ENCODE data around the gene GFY.
"Not testable (repeated sequence)": the region's sequence is repeated elsewhere in the genome, so short reads cannot be mapped to it uniquely, and the experiment has no call there.

Gene GFY

DNA sequence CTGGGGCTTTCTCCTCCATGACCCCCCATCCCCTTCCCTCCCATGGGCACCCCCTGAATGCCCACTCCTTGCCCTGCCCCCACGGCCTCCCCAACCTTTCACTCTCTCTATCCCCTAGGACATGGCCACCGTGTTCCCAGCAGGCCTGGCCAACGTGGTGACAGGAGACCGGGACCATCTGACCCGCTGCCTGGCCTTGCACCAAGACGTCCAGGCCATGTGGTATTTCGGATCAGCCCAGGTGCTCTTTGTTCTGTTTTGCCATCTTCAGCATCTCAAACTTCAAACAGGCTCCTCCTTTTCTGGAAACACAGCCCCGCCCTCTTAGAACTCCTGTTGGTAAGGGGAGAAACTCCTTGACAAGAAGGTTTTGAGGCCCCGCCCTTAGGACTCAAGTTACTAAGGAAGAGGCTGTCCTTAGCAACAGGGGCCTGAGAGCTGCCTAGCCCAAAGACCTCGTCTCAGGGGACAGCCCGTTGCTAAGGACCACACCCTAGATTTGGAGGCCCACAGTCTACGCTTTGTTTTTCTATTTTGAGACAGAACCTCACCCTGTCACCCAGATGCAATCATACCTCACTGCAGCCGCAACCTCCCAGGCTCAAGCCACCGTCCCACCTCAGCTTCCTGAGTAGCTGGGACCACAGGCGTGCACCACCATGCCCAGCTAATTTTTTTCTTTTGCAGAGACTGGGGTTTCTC lies 43.7 kb downstream of the GFY start:
- no peak for DNase-seq (ENCODE audit: low read depth, low spot score)

DNA sequence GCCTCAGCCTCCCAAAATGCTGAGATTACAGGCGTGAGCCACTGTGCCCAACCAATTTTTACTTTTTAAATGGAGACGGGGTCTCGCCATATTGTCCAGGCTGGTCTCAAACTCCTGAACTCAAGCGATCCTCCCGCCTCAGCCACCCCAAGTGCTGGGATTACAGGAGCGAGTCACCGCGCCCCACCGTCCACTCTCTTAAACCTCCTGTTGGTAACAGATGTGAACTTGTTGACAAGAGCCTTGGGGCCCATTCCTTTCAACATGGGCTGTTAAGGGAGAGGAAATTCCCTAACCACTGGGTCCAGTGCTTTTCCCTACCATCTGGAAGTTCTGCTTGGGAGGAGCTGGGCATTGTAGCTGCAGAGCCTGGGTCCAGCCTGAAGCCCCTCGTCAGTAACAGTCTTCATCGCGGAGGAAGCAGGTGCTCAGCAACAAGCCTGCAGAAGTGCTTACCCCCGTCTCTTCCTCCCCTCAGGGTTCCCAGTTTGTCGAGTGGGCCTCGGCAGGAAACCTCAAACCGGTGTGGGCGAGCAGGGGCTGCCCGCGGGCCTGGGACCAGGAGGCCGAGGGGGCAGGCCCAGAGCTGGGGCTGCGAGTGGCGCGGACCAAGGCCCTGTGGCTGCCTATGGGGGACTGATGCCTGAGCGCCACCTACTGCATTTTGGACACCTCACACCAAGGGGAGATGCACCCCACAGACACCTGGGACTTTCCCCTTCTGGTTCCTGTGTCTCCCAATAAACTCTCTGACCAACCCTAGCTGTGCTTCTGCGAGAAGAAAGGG lies 44.8 kb downstream of the GFY start:
- DNase-seq (ENCODE audit: low read depth, low spot score), result no peak

DNA sequence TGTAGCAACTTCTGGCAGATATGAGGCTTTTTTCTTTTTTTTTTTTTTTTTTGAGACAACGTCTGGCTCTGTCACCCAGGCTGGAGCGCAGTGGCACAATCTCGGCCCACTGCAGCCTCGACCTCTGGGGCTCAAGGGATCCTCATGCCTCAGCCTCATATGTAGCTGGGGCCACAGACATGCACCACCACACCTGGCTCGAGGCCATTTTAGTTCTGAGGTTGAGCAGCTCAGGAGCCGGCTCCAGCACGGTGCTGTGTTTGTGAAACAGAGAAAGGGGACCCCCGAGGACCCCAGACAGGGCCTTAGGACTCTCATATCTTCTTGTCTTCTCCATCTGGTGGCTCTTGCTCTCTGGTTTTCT lies 45.4 kb downstream of the GFY start:
- DNase-seq (ENCODE audit: low read depth, low spot score), result no peak

DNA sequence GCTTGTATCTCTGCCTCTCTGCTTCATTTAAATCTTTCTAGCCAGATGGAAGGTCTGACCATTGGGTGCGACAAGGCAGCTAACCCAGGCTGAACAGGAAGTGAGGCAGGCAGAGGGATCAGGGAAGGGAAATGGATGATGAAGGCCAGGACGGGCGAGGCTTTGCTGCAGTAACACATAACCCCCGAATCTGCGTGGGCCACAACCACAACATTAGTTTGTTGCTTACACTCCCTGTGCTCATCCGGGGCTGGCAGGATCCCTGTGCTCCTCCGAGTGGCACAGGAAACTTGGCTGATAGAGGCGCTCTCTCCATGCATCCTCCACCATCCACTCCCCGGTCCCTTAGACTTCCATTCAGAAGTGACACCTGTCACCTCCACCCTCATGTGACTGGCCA lies 47.7 kb downstream of the GFY start:
- DNase-seq (ENCODE audit: low read depth, low spot score), result no peak

DNA sequence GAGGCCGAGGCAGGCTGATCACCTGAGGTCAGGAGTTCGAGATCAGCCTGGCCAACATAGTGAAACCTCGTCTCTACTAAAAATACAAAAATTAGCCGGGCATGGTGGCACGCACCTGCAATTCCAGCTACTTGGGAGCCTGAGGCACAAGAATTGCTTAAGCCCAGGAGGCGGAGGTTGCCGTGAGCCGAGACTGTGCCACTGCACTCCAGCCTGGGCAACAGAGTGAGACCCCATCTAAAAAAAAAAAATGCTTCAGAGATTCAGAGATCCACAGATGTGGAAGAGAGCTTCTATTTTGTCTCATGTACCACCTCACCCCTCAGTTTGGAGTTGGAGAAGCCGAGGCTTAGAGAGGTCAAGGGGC lies 48.3 kb downstream of the GFY start:
- not testable (repeated sequence) for DNase-seq (ENCODE audit: low read depth, low spot score)

DNA sequence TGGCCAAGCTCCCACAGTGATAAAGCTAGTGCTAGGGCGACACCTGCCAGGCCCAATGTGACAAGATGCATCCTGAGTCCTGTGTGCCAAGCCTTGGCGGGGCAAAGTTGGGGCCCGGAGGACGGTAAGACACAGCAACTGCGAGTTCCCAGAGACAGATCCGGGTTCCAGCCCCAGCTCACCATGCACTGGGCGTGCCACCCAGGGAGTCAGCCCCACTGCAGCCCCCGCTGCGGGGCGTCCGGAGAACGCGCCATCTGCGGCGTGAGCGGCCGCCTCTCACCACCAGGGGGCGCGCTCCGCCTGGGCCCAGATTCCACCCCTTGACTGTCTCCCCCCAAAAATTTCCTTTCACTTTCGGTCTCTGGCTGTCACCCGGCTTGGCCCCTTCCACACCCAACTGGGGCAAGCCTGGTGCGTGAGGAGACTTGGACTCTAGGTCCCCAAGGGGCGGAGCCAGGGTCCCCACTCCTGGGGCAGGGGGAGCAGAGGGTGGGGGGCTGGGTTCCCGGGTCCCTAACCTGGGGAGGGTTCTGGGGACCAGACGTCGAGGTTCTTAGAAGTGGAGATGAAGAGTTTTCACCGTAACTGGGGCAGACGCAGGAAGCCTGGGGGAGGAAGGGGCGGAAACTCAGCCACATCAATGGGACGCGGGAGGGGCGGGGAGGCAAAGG lies 48.8 kb downstream of the GFY start, which contains the start of gene FLT3LG:
Gene FLT3LG (plus strand): TSS at position 348 of the 674 bp plus-strand sequence. CDS start 425 bp downstream, outside the sequence.
- no peak for DNase-seq (ENCODE audit: low read depth, low spot score)

DNA sequence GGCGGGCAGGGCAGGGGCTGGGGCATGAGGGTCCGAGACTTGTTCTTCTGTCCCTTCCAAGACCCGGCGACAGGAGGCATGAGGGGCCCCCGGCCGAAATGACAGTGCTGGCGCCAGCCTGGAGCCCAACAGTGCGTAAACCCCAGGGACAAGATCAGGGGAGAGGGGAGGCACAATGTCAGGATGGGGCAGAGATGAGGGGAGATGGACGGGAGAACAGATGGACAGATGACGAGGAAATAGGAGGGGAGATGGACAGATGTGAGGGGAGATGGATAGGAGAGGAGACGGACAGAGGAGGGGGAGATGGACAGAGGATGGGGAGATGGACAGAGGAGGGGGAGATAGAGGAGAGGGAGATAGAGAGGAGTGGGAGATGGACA lies 49.3 kb downstream of the GFY start:
- DNase-seq (ENCODE audit: low read depth, low spot score), result no peak

DNA sequence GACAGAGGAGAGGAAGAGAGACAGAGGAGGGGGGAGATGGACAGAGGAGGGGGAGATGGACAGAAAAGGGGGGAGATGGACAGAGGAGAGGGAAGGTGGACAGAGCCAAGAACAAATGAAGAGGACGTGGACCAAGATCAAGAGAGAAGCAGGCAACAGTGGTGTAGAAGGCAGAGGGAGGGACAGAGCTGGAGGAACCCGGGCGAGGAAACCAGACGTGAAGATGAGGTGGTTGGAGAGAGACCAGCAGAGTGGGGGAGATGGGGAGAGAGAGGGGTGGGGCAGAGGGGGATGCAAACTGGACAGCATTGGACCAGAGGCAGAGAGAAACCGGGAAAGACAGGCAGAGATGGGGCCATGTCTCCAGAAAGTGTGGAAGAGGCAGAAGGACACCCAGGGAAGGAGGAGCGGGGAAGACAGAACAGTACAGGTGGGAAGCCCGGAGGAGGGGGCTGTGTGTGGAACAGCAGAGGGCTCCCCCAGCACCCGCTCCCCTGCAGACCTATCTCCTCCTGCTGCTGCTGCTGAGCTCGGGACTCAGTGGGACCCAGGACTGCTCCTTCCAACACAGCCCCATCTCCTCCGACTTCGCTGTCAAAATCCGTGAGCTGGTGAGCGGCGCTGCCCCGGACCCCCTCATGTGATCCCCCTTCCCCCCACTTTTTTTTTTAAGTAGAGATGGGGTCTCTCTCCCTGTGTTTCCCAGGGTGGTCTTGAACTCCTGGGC lies 50.2 kb downstream of the GFY start:
- no peak for DNase-seq (ENCODE audit: low read depth, low spot score)

DNA sequence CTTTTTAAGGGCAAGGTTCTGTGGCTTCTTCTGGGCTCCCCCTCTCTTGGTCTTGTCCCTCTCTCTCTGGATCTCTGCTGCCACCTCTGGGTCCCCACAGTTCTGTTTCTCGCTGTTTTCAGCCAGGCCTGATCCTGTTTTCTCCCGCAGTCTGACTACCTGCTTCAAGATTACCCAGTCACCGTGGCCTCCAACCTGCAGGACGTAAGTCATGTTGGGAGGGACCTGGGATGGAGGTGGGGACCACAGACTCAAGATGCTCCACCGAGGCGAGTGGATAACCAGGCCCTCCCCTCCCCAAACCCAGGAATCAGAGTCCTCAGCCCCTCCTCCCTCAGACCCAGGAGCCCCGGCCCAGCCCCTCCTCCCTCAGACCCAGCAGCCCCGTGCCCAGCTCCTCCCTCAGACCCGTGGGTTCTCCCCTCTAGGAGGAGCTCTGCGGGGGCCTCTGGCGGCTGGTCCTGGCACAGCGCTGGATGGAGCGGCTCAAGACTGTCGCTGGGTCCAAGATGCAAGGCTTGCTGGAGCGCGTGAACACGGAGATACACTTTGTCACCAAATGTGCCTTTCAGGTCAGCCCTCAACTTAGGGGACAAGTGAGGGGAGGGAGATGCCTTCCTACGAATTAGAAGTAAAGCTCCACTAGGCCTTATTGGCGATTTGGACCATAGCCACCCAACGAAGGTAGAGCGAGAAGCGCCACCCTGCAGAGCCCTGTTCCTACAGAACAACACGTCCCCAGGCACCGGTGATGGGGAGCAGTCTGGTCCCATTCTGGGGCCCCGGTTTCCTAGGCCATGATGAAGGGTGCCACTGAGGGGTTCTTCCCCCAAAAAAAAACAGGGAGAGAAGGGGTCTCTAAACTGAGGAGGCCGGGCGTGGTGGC lies 51.0 kb downstream of the GFY start:
- no peak for DNase-seq (ENCODE audit: low read depth, low spot score)
